ENCODE measurements around the gene ZNF587. TPM values are rescaled to one million over a fixed set of nuclear protein-coding genes. Genes with fewer than 3 reads are reported as not detected.
"Not testable (repeated sequence)": the region's sequence is repeated elsewhere in the genome, so short reads cannot be mapped to it uniquely, and the experiment has no call there.

Gene ZNF587
- total and polyA plus RNA-seq, 2 of the 8 experiments (the other 6 are each of a cell fraction or from before 2014, with no cell fraction given): 18.1 to 42.1 TPM

DNA sequence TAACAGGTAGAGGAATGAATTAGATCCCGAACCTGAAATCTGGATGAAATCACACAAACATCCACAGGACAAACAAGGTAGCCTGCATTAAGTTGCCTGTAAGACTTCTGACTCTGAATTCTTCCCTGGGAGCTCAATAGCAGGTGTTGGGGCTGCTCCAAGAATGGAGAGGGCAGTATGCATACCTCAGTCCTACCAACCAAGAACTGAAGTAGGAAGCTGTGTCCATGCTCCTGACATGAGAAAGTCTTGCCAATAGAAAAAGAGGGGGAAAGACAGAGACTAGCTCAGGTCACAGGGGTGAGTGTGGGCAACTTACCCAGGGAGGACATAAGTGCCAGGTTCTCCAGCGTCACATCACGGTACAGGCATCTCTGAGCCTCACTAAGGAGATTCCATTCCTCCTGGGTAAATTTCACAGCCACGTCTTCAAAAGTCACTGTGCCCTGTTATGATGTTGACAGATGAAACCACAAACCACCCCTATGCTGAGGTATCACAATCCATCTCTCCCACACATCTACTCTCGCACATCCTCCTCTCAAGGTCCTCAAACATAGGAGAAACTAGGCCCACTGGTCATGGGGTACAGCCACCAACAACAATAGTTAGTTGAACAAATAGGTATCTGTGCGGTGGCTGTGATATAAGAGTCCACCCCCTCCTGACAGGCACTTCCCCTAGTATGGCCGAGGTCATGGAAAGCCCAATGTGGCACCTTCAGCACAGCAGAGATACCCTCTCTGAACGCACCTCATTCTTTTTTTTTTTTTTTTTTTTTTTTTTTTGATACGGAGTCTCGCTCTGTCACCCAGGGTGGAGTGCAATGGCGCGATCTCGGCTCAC is 36.5 kb upstream of the ZNF587 start:
- H3K9me3 ChIP-seq (ENCODE audit: insufficient read depth in 2 of 2, low read depth in 1 of 2, low read length in 1 of 2): not testable (repeated sequence)

More for the DNA sequence above, 36.5 kb upstream of the ZNF587 start:
- H3K56ac ChIP-seq (replicated peaks; ENCODE audit: insufficient read length, low read depth, low read length); H3K9ac ChIP-seq (replicated peaks in 1 of 4; ENCODE audit: extremely low read depth in 1 of 4, low read depth in 3 of 4, low read length in 3 of 4); H3K4ac ChIP-seq (replicated peaks; ENCODE audit: insufficient read length, low read depth, low read length); H2BK120ac ChIP-seq (replicated peaks; ENCODE audit: low read depth, low read length); H4K8ac ChIP-seq (ENCODE audit: extremely low read depth, insufficient read depth, low read length); H2AFZ ChIP-seq (ENCODE audit: low read length); H2AK5ac ChIP-seq (ENCODE audit: low read depth, low read length); H3K27me3 ChIP-seq (replicated peaks in 1 of 4; ENCODE audit: control insufficient read depth in 3 of 4, extremely low read depth in 1 of 4, insufficient read depth in 3 of 4, low read length in 3 of 4); H2BK5ac ChIP-seq (ENCODE audit: low read depth, low read length); FAIRE-seq; H2BK20ac ChIP-seq (ENCODE audit: low read length); H3K79me1 ChIP-seq (ENCODE audit: low read depth, low read length); DNase-seq (ENCODE audit: low read depth in 1 of 2, low spot score in 2 of 2); H3K23me2 ChIP-seq (ENCODE audit: low read depth, low read length); H3K23ac ChIP-seq (ENCODE audit: insufficient read length); H4K20me1 ChIP-seq (replicated peaks in 1 of 2; ENCODE audit: control insufficient read depth in 1 of 2, insufficient read depth in 2 of 2, low read length in 2 of 2); H3K79me2 ChIP-seq (ENCODE audit: control insufficient read depth in 1 of 2, insufficient read depth in 2 of 2, low read length in 2 of 2); H3K4me1 ChIP-seq (replicated peaks in 1 of 4; ENCODE audit: control insufficient read depth in 3 of 4, insufficient read depth in 4 of 4, low read length in 3 of 4); H4K5ac ChIP-seq (ENCODE audit: insufficient read length, low read depth, low read length); H2BK15ac ChIP-seq (ENCODE audit: low read length); H3K18ac ChIP-seq (ENCODE audit: extremely low read depth, low read length); H3K27ac ChIP-seq (ENCODE audit: low read depth, low read length); H4K91ac ChIP-seq (replicated peaks; ENCODE audit: insufficient read length, low read length); H3K14ac ChIP-seq (ENCODE audit: insufficient read length); H2BK12ac ChIP-seq (ENCODE audit: low read depth, low read length): not testable (repeated sequence)
- CTCF ChIA-PET (ENCODE audit: partially characterized antibody): interaction anchor here (0.6 kb wide), 1 partner anchor 34 kb away, joined by 3 read pairs; no protein-coding TSS in a partner anchor
- POLR2A ChIA-PET (ENCODE audit: partially characterized antibody): interaction anchor here (0.7 to 3.5 kb wide), 5 partner anchors 8 to 57 kb away, joined by 4 to 36 read pairs (median 4); partner anchors contain the start of gene ZNF587B
- 94% methylated on average over 10 of the region's 13 CpGs; no CpG with 5 or more reads in 1 of the 2 experiments for WGBS, 2 experiments (ENCODE audit: extremely low coverage in 1 of 2, insufficient coverage in 1 of 2, insufficient read length in 1 of 2, insufficient replicate concordance in 2 of 2, low coverage in 1 of 2, low lambda C conversion rate in 2 of 2, missing lambda C conversion rate in 1 of 2)
- peak overlapping the region; percentile 90 to 94; a peak in 2 of 4 replicates for H3K4me2 ChIP-seq (ENCODE audit: insufficient read depth in 1 of 2, low read depth in 2 of 2, low read length in 2 of 2)
- peaks cover 2 to 18% (median 10%) of the 10 kb centered on the region in 4 experiments; a peak in 6 of 8 replicates for H3K36me3 ChIP-seq (ENCODE audit: control insufficient read depth in 2 of 4, insufficient read depth in 4 of 4, low read length in 3 of 4)
- H3K4me3 ChIP-seq (ENCODE audit: extremely low read depth in 1 of 4, insufficient read depth in 2 of 4, low read depth in 3 of 4, low read length in 4 of 4): peak overlapping the region in 1 of 4 experiments; percentile 99; a peak in 3 of 8 replicates

Measured in H1 (cell line).